BJ (cell line): ENCODE measurements around the gene CYP2W1. TPM values are rescaled to one million over a fixed set of nuclear protein-coding genes. Genes with fewer than 3 reads are reported as not detected.

Experiments
- CTCF ChIA-PET: fragments of 350-600 bp; formaldehyde crosslinking; extraction: SDS; loops from one replicate; lab custom pipeline; 2021; ENCODE audit warnings: antibody characterized with exemption, inconsistent platforms; lab: Yijun Ruan, JAX
- POLR2A ChIA-PET: fragments of 300-600 bp; sonication (Branson Sonifier 250); formaldehyde crosslinking; extraction: SDS; loops from one replicate; lab custom pipeline; 2021; ENCODE audit warnings: antibody characterized with exemption; lab: Charles Lee
- DNase-seq: peaks from one replicate; pipeline ENCODE4 v3.0.0-alpha.2; 2011; ENCODE audit warnings: low read depth
- H3K27me3 ChIP-seq: 2 replicates; pipeline ENCODE4 v1.6.0; 2011; ENCODE audit warnings: low read length; ENCODE audit not compliant: control insufficient read depth, insufficient read depth
- H3K36me3 ChIP-seq: 2 replicates; pipeline ENCODE4 v1.5.1; 2011; ENCODE audit warnings: low read length; ENCODE audit not compliant: control insufficient read depth, insufficient read depth
- H3K4me3 ChIP-seq: 2 replicates; pipeline ENCODE4 v1.5.1; 2011; ENCODE audit warnings: low read depth, mild to moderate bottlenecking, control low read depth, low read length
- polyA plus RNA-seq: library from polyadenylated mRNA; depleted of rRNA; stranded (reverse); fragments of >200 nt; gene quantifications from 2 replicates; pipeline ENCODE4 v1.2.3, GENCODE V29; 2011
- TF ChIP-seq, protein P1 (sequence below): IDR thresholded peaks from 2 replicates; pipeline ENCODE4 v1.5.1; 2011; ENCODE audit warnings: low read depth, mild to moderate bottlenecking, control low read depth, inconsistent platforms, low read length, moderate library complexity; ENCODE audit not compliant: insufficient read depth

CYP2W1 gene
- polyA plus RNA-seq, 1 experiment = not detected

DNA sequence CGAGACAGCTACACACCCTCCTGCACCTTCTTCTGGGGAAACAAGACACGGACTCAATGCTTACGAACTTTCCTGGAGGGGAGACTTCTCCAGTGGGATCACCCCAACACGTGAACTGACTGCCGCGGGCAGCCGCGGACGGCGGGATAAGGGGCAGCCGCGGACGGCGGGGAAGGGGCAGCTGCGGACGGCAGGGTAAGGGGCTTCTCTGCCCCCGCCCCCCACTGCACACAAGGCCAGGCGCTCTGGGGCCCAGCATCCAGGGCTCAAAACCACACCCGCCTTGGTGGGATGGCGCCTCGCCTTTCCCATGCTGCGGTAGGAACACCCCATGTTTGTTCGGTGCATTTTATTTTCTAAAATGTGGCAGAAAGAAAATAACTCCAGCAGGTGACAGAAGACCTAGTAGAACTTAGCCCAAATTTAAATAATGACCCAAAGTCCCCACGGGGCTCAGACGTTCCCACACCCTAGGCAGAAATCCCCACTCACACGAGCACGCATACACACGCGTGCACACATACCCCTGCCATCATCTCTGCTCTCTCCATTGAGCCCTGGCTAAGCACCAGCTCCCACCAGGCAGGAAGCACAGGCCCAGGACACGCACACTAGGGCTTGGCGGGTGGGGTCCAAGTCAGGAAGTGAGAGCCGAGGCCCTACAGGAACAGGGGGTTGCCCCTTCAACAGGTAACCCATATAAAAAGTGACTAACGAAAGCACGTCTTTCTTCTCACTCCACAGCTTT is 34.8 kb downstream of the CYP2W1 start:
- POLR2A ChIA-PET = no interaction called here
- DNase-seq = no peak
- CTCF ChIA-PET = interaction anchor here (0.9 to 5.0 kb wide), 3 partner anchors 25 to 158 kb away, joined by 3 to 20 read pairs (median 4); no protein-coding TSS in a partner anchor
- peaks cover 3% of the 10 kb centered on the region for H3K36me3 ChIP-seq
- H3K27me3 ChIP-seq = no peaks in the 10 kb centered on the region
- H3K4me3 ChIP-seq = no peak overlapping the region
- TF ChIP-seq, protein P1, sequence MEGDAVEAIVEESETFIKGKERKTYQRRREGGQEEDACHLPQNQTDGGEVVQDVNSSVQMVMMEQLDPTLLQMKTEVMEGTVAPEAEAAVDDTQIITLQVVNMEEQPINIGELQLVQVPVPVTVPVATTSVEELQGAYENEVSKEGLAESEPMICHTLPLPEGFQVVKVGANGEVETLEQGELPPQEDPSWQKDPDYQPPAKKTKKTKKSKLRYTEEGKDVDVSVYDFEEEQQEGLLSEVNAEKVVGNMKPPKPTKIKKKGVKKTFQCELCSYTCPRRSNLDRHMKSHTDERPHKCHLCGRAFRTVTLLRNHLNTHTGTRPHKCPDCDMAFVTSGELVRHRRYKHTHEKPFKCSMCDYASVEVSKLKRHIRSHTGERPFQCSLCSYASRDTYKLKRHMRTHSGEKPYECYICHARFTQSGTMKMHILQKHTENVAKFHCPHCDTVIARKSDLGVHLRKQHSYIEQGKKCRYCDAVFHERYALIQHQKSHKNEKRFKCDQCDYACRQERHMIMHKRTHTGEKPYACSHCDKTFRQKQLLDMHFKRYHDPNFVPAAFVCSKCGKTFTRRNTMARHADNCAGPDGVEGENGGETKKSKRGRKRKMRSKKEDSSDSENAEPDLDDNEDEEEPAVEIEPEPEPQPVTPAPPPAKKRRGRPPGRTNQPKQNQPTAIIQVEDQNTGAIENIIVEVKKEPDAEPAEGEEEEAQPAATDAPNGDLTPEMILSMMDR = no peak

DNA sequence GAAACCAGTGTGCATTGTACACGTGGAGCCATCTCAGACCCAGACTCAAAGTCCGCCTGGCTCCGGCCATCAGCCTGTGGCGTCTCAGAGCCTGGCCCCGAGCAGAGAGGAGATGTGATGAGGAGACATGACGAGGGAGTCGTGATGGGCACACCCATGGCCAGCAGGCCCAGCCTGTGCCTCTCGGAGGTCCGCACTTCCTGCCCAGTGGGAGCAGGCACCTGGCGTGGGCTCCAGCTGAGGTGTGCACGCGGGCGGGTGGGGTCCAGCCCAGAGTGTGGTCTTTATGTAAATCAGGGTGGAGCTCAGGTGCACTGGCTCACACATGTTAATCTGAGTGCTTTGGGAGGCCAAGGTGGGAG is 35.3 kb downstream of the CYP2W1 start:
- ChIA-PET POLR2A (no interaction called here), CTCF (interaction anchor here (0.9 to 5.0 kb wide), 4 partner anchors 25 to 158 kb away, joined by 3 to 20 read pairs (median 4); no protein-coding TSS in a partner anchor)
- Histone ChIP-seq H3K4me3 (no peak overlapping the region), H3K36me3 (peaks cover 2% of the 10 kb centered on the region), H3K27me3 (no peaks in the 10 kb centered on the region)
- DNase-seq = no peak
- TF ChIP-seq, protein P1 = no peak

DNA sequence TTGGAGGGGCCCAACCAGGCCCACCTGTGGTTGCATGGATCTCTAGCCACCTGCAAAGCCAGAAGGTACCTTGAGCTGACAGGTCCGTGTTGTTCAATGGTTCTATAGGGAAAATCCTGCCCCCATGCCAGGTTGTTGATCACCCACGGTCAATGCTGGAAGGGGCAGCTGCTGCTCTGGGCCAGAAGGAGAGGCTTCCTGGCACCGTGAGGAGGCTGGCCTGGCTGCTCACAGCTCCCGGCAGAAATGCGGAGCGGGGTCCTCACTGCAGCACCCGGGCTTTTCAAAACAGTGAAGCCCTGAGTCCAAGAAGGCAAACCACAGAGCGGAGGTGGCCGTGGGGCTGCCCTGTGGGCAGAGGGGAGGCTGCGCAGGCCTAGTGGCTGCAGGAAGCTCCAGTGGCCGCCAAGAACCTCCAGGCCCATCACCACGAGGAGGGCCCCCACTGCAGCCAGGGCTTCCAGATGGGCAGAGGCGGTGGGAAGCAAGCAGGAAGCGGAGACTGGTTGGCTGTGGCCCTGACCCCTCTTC is 36.3 kb downstream of the CYP2W1 start:
- POLR2A ChIA-PET = no interaction called here
- CTCF ChIA-PET = interaction anchor here (0.9 to 5.0 kb wide), 3 partner anchors 26 to 46 kb away, joined by 3 to 20 read pairs (median 6); no protein-coding TSS in a partner anchor
- TF ChIP-seq, protein P1 = no peak
- Histone ChIP-seq H3K4me3 (no peak overlapping the region), H3K27me3 (no peaks in the 10 kb centered on the region), H3K36me3 (peaks cover 2% of the 10 kb centered on the region)
- DNase-seq = no peak

DNA sequence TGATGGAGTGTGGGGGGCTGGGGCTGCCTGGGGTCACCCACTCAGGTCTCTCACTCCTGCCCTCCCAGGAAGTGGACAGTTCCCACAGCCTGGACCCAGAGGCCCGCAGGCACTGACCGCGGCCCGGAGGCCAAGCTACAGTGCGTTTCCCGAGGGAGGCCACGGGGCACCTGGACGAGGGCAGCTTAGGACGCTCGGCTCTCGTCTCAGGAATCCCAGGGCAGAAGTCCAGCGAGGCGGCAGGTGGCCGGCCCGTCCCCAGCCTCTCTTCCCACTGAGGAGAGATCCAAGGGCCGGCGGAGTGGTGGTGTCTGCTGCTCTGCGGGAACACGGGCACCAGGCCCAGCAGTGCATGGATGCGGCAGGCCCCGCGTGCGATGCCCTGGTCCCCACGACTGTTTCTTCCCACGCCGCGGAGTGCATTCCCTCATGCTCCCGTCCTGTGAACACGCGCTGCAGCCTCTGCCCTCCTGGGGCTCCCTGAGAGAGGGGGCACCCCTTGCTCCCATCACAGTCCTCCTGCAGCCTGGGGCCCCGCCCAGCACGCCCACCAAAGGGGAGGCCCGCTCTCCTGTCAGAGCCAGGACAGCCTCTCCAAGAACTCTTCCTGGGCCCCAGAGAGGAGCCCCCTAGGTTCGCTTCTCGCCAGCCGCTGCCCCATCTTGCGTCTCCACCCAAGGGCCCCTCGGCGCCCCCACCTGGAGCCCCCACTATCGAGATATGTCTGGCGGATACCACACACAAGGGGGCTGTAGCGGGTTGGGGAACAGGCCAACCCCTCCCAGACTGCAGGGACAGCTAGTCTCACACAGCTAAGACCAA is 37.0 kb downstream of the CYP2W1 start:
- H3K4me3 ChIP-seq = no peak overlapping the region
- no peaks in the 10 kb centered on the region for H3K27me3 ChIP-seq
- TF ChIP-seq, protein P1 = no peak
- no peak for DNase-seq
- ChIA-PET CTCF (interaction anchor here (0.9 to 5.0 kb wide), 3 partner anchors 27 to 46 kb away, joined by 3 to 20 read pairs (median 6); no protein-coding TSS in a partner anchor), POLR2A (no interaction called here)
- peaks cover 4% of the 10 kb centered on the region for H3K36me3 ChIP-seq

DNA sequence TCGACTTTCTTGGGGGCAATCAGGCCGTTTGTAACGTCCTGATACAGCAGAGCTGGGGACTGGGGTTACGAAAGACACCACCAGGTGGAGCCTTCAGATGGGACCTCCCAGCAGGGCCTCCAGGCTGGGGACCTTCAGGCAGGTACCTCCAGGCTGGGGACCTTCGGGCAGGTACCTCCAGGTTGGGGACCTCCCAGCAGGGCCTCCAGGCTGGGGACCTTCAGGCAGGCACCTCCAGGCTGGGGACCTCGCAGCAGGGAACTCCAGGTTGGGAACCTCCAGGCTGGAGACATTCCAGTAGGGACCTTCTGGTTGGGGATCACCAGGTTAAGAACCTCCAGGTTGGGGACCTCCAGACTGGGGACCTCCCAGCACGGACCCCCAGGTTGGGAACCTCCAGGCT is 37.9 kb downstream of the CYP2W1 start:
- H3K27me3 ChIP-seq = no peaks in the 10 kb centered on the region
- ChIA-PET CTCF (interaction anchor here (5.0 kb wide), 1 partner anchor 28 kb away, joined by 20 read pairs; no protein-coding TSS in a partner anchor), POLR2A (no interaction called here)
- H3K36me3 ChIP-seq = peaks cover 9% of the 10 kb centered on the region
- H3K4me3 ChIP-seq = no peak overlapping the region
- no peak for DNase-seq
- TF ChIP-seq, protein P1 = no peak
